ENCODE results near the gene FIGNL2. TPM values are rescaled to one million over a fixed set of nuclear protein-coding genes. Genes with fewer than 3 reads are reported as not detected.

The FIGNL2 gene
- total and polyA plus RNA-seq, 8 donors = under 0.01 to 1.4 (median 0.12) TPM; not detected in 3

GRCh38 chr12:51823875-51824565 lies 24.5 kb downstream of the FIGNL2 start:
- intact Hi-C loops (cut with DNase I; ENCODE audit: low total_unique reads) = no loop called here
- H3K27ac ChIP-seq = no peak overlapping the region
- TF ChIP-seq EP300 (IDR thresholded peaks at IDR 0.05) (no peak), CTCF (IDR thresholded peaks at IDR 0.05) (peak in 3 of 7 experiments; percentile 27 to 42 (median 33))
- no peaks in the 10 kb centered on the region for H3K9me3 ChIP-seq
- DNase-seq = peak; percentile 51 to 89
- no peak overlapping the region for H3K4me3 ChIP-seq
- 16 to 29% (median 18%) methylated on average over 6 of the region's 6 CpGs for WGBS, 5 donors
- no peaks in the 10 kb centered on the region for H3K36me3 ChIP-seq
- H3K4me1 ChIP-seq = peaks cover 17 to 58% (median 38%) of the 10 kb centered on the region in 4 donors
- peaks cover 0 to 56% (median 6%) of the 10 kb centered on the region in 3 donors for H3K27me3 ChIP-seq

GRCh38 chr12:51822956-51823355 lies 25.6 kb downstream of the FIGNL2 start:
- intact Hi-C loops (cut with DNase I; ENCODE audit: low total_unique reads) = no loop called here
- H3K4me1 ChIP-seq = peaks cover 17 to 58% (median 32%) of the 10 kb centered on the region in 4 donors
- WGBS, 5 donors = 78 to 96% (median 85%) methylated on average over 4 of the region's 4 CpGs
- H3K4me3 ChIP-seq = no peak overlapping the region
- no peak for DNase-seq
- H3K9me3 ChIP-seq = no peaks in the 10 kb centered on the region
- no peak for TF ChIP-seq EP300 (IDR thresholded peaks at IDR 0.05)
- TF ChIP-seq POLR2A (IDR thresholded peaks at IDR 0.05) = no peak
- TF ChIP-seq CTCF (IDR thresholded peaks at IDR 0.05) = no peak
- no peak for TF ChIP-seq POLR2AphosphoS5 (IDR thresholded peaks at IDR 0.05)
- H3K27me3 ChIP-seq = peaks cover 0 to 56% (median 6%) of the 10 kb centered on the region in 3 donors
- no peak overlapping the region for H3K27ac ChIP-seq
- H3K36me3 ChIP-seq = no peaks in the 10 kb centered on the region

GRCh38 chr12:51822261-51822616 lies 26.3 kb downstream of the FIGNL2 start:
- 89 to 96% (median 92%) methylated on average over 15 to 16 of the region's 16 CpGs for WGBS, 5 donors
- TF ChIP-seq EP300 (IDR thresholded peaks at IDR 0.05) (no peak), POLR2AphosphoS5 (IDR thresholded peaks at IDR 0.05) (no peak), POLR2A (IDR thresholded peaks at IDR 0.05) (no peak), CTCF (IDR thresholded peaks at IDR 0.05) (no peak)
- peaks cover 0 to 63% (median 6%) of the 10 kb centered on the region in 3 donors for H3K27me3 ChIP-seq
- peak overlapping the region in 2 of 4 donors; percentile 58 to 62 for H3K4me3 ChIP-seq
- peaks cover 17 to 51% (median 27%) of the 10 kb centered on the region in 4 donors for H3K4me1 ChIP-seq
- intact Hi-C loops (cut with DNase I; ENCODE audit: low total_unique reads) = no loop called here
- no peaks in the 10 kb centered on the region for H3K36me3 ChIP-seq
- H3K27ac ChIP-seq = peak overlapping the region in 1 of 5 donors; percentile 83
- no peaks in the 10 kb centered on the region for H3K9me3 ChIP-seq
- no peak for DNase-seq

GRCh38 chr12:51821440-51822260 lies 26.9 kb downstream of the FIGNL2 start:
- intact Hi-C loops (cut with DNase I; ENCODE audit: low total_unique reads) = no loop called here
- WGBS, 5 donors = 27 to 62% (median 37%) methylated on average over 25 to 101 of the region's 101 CpGs
- TF ChIP-seq CTCF (IDR thresholded peaks at IDR 0.05) (no peak), EP300 (IDR thresholded peaks at IDR 0.05) (no peak), POLR2AphosphoS5 (IDR thresholded peaks at IDR 0.05) (no peak), POLR2A (IDR thresholded peaks at IDR 0.05) (no peak)
- DNase-seq = peak in 1 of 2 donors; percentile 64
- Histone ChIP-seq H3K27me3 (peaks cover 0 to 69% (median 6%) of the 10 kb centered on the region in 3 donors), H3K4me1 (peaks cover 16 to 45% (median 25%) of the 10 kb centered on the region in 4 donors), H3K4me3 (peak overlapping the region; percentile 51 to 62 (median 55)), H3K9me3 (no peaks in the 10 kb centered on the region), H3K36me3 (no peaks in the 10 kb centered on the region), H3K27ac (peak overlapping the region; percentile 65 to 83 (median 77))
